ENCODE measurements around the gene CHRNB1.

The CHRNB1 gene

GRCh38 chr17:7435676-7436555 lies 8.9 kb upstream of the CHRNB1 start:
- peak in 1 of 2 experiments; percentile 57 for DNase-seq (ENCODE audit: low read depth in 1 of 2, low spot score in 1 of 2)
- in situ Hi-C loops (cut with HindIII; ENCODE audit: low pct_unique_long_range_greater_than_20kb, low sequenced_read_pairs), result no loop called here
- no peak for TF ChIP-seq JUND (IDR thresholded peaks at IDR 0.05; ENCODE audit: low read depth)

- in situ Hi-C loops (cut with HindIII; ENCODE audit: low pct_unique_long_range_greater_than_20kb, low sequenced_read_pairs), result no loop called here
- peak; percentile 65 to 89 for DNase-seq (ENCODE audit: low read depth in 1 of 2, low spot score in 1 of 2)
These were observed 8.1 kb upstream of the CHRNB1 start for GRCh38 chr17:7436556-7437368.

GRCh38 chr17:7437369-7437863 lies 7.4 kb upstream of the CHRNB1 start:
- TF ChIP-seq JUND (IDR thresholded peaks at IDR 0.05; ENCODE audit: low read depth), result no peak
- in situ Hi-C loops (cut with HindIII; ENCODE audit: low pct_unique_long_range_greater_than_20kb, low sequenced_read_pairs), result no loop called here
- DNase-seq (ENCODE audit: low read depth in 1 of 2, low spot score in 1 of 2), result no peak

More at GRCh38 chr17:7436556-7437368, 8.1 kb upstream of the CHRNB1 start:
- TF ChIP-seq JUND (IDR thresholded peaks at IDR 0.05; ENCODE audit: low read depth), result no peak

- in situ Hi-C loops (cut with HindIII; ENCODE audit: low pct_unique_long_range_greater_than_20kb, low sequenced_read_pairs), result no loop called here
- DNase-seq (ENCODE audit: low read depth in 1 of 2, low spot score in 1 of 2), result no peak
- TF ChIP-seq JUND (IDR thresholded peaks at IDR 0.05; ENCODE audit: low read depth), result no peak
These were observed 6.8 kb upstream of the CHRNB1 start for GRCh38 chr17:7437950-7438614.

DNA sequence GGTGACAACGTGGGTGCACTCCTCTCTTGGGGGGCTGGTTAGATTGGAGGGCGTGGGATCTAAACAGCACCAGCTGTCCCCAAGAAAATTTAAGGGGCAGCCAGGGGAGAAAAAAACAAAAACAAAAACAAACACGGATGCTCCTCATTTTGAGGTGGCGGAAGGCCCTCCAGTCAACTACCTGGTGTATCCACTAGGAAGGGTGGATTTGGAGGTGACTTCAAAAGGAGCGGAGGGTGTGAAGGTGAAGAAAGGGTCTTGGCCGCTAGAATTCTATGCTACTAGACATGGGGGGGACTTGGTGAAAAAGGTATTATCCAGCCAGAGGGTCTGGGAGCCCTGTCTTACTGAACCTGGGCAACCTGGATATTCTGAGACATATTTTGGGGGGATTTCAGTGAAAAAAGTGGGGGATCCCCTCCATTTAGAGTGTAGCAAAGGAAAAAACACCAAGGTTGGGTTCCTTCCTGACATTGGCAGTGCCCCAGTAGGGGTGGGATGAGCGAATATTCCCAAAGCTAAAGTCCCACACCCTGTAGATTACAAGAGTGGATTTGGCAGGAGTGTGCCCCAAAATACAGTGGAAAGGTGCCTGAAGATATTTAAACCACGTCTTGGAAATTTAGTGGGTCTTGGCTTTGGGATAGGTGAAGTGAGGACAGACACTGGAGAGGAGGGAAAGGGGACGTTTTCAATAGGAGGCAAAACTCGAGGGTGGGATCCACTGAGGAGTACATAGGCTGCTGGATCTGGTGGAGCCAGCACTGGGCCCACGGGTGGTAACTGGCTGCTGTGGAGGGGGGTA lies 6.0 kb upstream of the CHRNB1 start:
- DNase-seq (ENCODE audit: low read depth in 1 of 2, low spot score in 1 of 2), result no peak
- no peak for TF ChIP-seq JUND (IDR thresholded peaks at IDR 0.05; ENCODE audit: low read depth)
- in situ Hi-C loops (cut with HindIII; ENCODE audit: low pct_unique_long_range_greater_than_20kb, low sequenced_read_pairs), result no loop called here

DNA sequence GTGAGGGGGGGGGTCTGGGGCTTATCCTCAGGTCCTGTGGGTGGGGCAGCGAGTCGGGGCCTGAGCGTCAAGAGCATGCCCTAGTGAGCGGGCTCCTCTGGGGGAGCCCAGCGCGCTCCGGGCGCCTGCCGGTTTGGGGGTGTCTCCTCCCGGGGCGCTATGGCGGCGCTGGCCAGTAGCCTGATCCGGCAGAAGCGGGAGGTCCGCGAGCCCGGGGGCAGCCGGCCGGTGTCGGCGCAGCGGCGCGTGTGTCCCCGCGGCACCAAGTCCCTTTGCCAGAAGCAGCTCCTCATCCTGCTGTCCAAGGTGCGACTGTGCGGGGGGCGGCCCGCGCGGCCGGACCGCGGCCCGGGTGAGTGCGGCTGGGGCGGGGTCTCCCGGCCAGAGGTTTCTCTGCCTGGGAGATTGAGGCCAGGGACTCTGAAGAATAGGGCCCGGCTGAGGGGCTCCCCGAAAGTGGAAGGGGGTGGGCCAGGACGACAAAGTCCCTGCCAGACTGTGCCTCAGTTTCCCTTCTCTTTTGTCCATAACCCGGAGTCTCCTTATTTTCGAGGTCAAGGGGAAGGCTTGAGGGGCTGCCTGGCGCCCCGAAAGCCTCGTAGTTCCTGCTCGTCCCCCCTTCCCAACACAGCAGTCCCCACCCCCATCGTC lies 5.3 kb upstream of the CHRNB1 start, which contains the start of gene FGF11:
Gene FGF11 (plus strand): TSS at position 51 of the 651 bp plus-strand sequence. CDS start 109 bp downstream, at position 160.
- TF ChIP-seq JUND (IDR thresholded peaks at IDR 0.05; ENCODE audit: low read depth), result no peak
- no peak for DNase-seq (ENCODE audit: low read depth in 1 of 2, low spot score in 1 of 2)
- in situ Hi-C loops (cut with HindIII; ENCODE audit: low pct_unique_long_range_greater_than_20kb, low sequenced_read_pairs), result no loop called here

DNA sequence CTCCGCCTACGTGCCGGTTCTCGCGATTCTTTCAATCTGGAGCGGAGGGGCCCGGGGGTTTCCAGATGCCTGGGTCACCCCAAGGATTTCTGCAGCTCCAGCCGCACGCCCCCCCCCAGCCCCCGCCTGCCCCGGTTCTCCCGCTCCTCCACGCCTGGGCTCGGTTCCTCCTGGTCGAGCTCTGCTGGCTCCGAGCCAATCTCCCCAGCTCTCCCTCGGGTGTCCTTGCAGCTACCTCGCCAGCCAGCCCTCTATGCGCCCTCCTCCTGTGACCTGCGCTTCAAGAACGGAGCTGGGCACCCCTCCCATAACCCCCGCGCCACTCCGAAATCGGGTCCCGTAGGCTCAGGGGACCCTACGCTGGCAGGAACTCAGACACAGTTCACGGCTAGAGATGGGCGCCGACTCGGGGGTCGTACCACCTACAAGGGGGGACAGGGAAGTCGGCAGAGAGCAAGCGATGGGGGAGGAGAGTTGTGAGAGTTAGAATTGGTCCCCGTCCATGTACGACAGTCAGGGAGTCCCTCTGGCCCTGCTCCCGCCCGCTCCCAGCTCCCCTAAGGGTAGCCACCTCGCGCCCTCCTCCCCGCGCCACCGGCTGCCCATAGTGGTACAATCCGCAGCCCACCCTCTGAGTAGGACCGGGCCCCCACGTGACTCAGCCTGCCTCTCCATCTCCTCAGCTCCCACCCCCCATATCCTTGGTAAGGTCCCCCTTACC lies 4.6 kb upstream of the CHRNB1 start:
- in situ Hi-C loops (cut with HindIII; ENCODE audit: low pct_unique_long_range_greater_than_20kb, low sequenced_read_pairs), result no loop called here
- TF ChIP-seq JUND (IDR thresholded peaks at IDR 0.05; ENCODE audit: low read depth), result no peak
- peak; percentile 32 to 58 for DNase-seq (ENCODE audit: low read depth in 1 of 2, low spot score in 1 of 2)

- in situ Hi-C loops (cut with HindIII; ENCODE audit: low pct_unique_long_range_greater_than_20kb, low sequenced_read_pairs), result no loop called here
- TF ChIP-seq JUND (IDR thresholded peaks at IDR 0.05; ENCODE audit: low read depth), result no peak
- no peak for DNase-seq (ENCODE audit: low read depth in 1 of 2, low spot score in 1 of 2)
These were observed 4.0 kb upstream of the CHRNB1 start for GRCh38 chr17:7440834-7441195.

- in situ Hi-C loops (cut with HindIII; ENCODE audit: low pct_unique_long_range_greater_than_20kb, low sequenced_read_pairs), result no loop called here
- no peak for DNase-seq (ENCODE audit: low read depth in 1 of 2, low spot score in 1 of 2)
- no peak for TF ChIP-seq JUND (IDR thresholded peaks at IDR 0.05; ENCODE audit: low read depth)
These were observed 3.6 kb upstream of the CHRNB1 start for GRCh38 chr17:7441266-7441665.

DNA sequence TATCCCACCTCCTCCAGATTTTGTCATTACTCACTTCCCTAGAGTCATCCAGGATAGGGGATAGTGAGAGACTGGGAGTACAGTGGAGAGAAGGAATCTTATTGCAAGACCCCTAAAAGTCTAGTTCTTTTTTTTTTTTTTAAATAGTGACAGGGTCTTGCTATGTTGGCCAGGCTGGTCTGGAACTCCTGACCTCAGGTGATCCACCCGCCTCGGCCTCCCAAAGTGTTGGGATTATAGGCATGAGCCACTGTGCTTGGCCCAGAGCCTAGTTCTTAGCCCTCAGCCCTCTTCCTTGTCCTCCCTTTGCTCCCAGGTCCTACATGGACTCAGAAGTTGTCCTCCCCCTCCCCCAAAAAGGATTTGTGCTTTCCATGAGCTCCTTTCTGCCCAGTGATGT lies 2.7 kb upstream of the CHRNB1 start:
- no peak for DNase-seq (ENCODE audit: low read depth in 1 of 2, low spot score in 1 of 2)
- TF ChIP-seq JUND (IDR thresholded peaks at IDR 0.05; ENCODE audit: low read depth), result no peak
- in situ Hi-C loops (cut with HindIII; ENCODE audit: low pct_unique_long_range_greater_than_20kb, low sequenced_read_pairs), result no loop called here

Measured in T47D (cell line).